ENCODE data around the gene PLCB1.

The PLCB1 gene

DNA sequence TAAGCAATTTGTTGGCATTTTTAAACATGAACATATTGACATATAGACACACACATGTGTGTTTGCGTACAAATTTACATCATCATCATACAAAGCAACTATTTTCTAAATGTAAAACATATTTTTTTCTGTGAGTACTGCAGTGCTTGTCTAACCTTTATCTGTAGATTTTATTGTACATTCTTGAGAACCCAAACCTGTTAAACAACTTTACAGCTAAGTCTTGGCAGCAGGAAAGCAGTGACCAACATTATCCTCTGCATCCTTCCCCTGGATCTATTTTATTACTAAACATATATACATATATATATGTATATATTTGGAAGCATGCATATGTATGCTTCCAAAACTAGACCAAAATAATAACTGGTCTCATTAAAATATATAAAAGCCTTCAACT, 10.4 kb upstream of the PLCB1 start:
- no peaks in the 10 kb centered on the region for H3K36me3 Mint-ChIP-seq (ENCODE audit: low read depth)
- no peaks in the 10 kb centered on the region for H3K9me3 Mint-ChIP-seq
- H3K27me3 Mint-ChIP-seq (ENCODE audit: low read depth): peaks cover 4% of the 10 kb centered on the region
- H3K4me3 Mint-ChIP-seq: no peak overlapping the region
- no peaks in the 10 kb centered on the region for H3K4me1 Mint-ChIP-seq (ENCODE audit: low read depth)
- no peak overlapping the region for H3K27ac Mint-ChIP-seq

DNA sequence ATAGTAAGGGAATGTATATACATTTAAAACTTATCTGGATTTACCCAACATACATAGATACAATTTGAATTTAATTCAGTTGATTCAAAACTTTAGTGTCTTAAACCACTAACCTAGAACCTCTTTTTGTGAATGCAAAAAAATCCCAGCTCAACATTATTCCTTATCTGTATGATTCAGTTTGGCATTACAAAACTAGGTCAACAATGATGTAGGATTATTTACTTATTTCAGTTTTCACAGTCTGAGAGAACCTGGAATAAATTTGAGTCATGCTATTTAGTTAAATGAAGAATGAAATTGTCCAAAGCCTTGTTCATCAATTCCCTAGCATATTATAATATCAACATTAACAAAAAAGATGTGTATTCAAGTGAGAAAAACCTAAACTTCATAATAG, 7.4 kb upstream of the PLCB1 start:
- Mint-ChIP-seq H3K4me3 (no peak overlapping the region), H3K4me1 (ENCODE audit: low read depth) (no peaks in the 10 kb centered on the region), H3K27me3 (ENCODE audit: low read depth) (peaks cover 10% of the 10 kb centered on the region)

DNA sequence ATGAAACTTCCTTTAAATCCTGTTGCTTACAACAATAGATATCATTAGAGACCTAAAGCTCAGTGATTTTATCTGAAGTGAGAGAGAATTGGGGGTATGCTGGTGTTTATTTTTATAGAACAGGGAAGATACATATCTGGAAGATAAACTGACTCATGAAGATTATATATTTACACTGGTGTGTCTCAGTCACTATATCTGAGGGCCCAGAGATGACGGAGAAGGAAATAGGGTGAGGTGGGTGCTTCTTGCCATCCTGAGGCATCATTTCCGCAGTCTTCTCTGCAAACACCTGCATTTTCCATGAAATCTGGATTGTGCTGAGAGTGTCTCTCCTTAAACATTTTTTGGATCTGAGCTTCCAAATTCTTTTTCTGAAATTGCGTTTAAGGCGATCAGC, 5.9 kb upstream of the PLCB1 start:
- Mint-ChIP-seq H3K27me3 (ENCODE audit: low read depth) (peaks cover 23% of the 10 kb centered on the region), H3K27ac (no peak overlapping the region), H3K4me3 (no peak overlapping the region), H3K4me1 (ENCODE audit: low read depth) (no peaks in the 10 kb centered on the region), H3K9me3 (no peaks in the 10 kb centered on the region), H3K36me3 (ENCODE audit: low read depth) (no peaks in the 10 kb centered on the region)

More for the DNA sequence above, 7.4 kb upstream of the PLCB1 start:
- Mint-ChIP-seq H3K27ac (no peak overlapping the region), H3K36me3 (ENCODE audit: low read depth) (no peaks in the 10 kb centered on the region), H3K9me3 (no peaks in the 10 kb centered on the region)

DNA sequence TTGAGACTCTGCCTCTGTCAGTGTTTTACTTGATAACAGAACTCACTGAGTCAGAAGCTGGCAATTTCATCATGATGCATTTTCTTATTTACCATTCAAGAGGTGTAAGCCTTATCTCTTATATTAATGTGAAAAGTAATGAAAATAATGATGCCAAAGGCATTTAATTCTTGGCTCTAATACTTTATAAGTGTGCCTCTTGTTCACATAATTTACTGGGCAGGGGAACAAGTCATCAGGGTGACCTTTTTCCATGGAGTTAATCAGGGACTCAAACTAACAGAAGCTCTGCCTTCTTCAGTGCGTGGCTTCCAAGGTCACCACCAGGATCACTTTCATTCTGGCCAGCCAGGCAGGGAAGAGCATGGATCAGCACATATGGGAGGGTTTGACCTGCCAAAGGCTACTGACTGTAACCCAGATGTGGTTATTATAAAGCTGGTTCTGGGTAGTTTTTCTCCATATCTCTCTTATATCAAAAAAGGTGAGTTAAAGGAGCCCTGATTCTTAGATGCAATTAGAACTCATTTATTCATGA, 5.2 kb upstream of the PLCB1 start:
- Mint-ChIP-seq H3K27ac (no peak overlapping the region), H3K9me3 (no peaks in the 10 kb centered on the region), H3K27me3 (ENCODE audit: low read depth) (peaks cover 28% of the 10 kb centered on the region), H3K4me3 (no peak overlapping the region), H3K36me3 (ENCODE audit: low read depth) (no peaks in the 10 kb centered on the region), H3K4me1 (ENCODE audit: low read depth) (peaks cover 4% of the 10 kb centered on the region)

DNA sequence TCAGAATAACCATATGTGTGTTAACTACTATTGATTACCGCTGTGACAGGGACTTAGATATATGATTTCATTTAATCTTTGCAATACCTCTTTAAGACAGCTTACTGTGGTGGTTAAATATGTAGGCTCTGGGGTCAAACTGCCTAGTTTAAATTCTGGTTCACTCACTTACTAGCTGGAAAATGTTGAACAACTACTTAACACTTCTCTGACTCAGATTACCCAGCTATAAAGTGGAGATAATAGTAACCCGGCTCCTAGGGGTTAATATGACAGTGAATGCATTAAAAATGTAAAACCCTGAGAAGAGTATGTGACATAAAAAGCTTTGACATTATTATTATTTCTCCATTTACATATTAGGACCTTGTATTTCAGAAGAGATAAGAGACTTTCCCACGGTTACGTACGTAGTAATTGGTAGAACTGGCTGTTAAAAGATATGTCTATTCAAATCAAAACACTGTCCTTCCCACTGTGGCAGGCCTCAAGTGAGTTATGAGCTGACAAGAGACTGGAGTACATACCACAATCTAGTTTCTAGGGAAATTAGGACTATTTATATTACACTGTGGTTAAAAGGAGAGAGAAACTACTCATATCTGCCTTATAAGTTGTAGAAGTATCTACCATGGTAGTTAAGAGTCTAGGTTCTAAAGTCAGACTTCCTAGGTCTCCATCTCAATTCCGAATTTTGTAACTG, 4.4 kb upstream of the PLCB1 start:
- Mint-ChIP-seq H3K9me3 (no peaks in the 10 kb centered on the region), H3K36me3 (ENCODE audit: low read depth) (no peaks in the 10 kb centered on the region), H3K4me3 (no peak overlapping the region), H3K27ac (no peak overlapping the region), H3K4me1 (ENCODE audit: low read depth) (peaks cover 5% of the 10 kb centered on the region), H3K27me3 (ENCODE audit: low read depth) (peaks cover 31% of the 10 kb centered on the region)

DNA sequence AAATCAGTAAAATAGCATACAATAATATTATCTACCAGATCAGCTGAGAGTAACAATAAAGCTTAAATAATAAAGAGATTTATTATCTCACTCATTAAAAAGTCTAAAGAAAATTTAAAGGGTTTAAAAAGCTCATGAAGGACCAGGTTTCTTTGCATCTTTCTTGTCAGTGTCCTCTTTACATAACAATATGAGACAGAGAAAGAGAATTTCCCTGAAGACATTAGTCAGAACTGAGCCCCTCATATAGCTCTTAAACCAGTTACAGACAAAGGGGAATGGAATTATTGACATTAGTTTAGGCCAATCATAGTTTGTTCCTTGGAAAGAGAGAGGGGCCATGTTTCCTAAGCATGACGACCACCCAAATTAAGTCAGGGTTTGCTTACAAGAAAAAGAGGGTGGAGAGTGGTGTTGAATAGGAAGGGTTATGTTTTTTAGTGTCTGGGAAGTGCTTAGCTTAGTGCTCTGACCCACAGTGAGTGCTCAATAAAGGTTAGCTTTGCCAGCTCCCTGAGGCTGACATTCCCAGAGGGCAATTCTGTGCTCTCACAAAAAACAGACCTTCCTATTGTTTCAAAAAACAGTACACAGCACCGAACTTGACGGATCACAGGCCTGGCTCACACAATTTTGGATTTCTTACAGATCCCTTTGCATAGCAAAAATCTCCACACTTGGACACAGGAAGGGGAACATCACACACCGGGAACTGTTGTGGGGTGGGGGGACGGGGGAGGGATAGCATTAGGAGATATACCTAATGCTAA, 3.6 kb upstream of the PLCB1 start:
- H3K27me3 Mint-ChIP-seq (ENCODE audit: low read depth): peaks cover 35% of the 10 kb centered on the region
- no peaks in the 10 kb centered on the region for H3K9me3 Mint-ChIP-seq
- no peaks in the 10 kb centered on the region for H3K36me3 Mint-ChIP-seq (ENCODE audit: low read depth)
- H3K4me3 Mint-ChIP-seq: no peak overlapping the region
- H3K4me1 Mint-ChIP-seq (ENCODE audit: low read depth): peaks cover 5% of the 10 kb centered on the region
- H3K27ac Mint-ChIP-seq: no peak overlapping the region

DNA sequence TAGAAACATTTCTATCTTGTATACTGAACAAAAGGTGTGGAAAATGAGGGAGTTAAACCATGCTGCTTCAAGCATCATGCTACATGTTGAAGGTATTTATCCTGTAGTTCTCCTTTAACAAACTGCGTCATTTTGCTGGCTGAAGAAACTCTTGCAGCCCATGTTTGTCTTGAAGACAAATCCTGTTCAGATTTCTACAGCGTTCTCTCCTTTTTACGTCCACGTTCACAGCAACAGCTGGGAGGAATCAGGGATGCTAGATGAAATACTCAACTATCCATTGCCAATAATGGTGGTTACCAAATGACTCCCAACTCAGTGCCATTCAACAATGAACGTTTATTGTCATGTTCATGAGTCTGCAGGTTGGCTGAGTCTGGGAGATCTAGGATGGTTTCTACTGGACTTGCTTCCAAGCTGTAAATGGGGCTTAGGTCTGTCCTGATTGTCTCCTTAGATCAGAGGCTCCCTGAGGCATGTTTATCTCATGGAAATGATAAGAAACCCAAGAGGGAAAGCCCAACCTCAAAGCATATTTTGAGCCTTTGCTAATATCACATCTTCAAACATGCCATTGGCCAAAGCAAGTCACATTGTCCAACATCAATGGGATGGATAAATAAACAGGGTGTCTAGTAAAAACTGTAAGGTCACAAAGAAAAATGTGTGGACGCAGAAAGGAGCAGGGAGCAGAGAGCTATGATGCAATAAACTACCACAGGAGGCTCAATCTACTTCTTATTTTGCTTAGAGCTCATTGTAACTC, 2.7 kb upstream of the PLCB1 start:
- H3K27me3 Mint-ChIP-seq (ENCODE audit: low read depth): peaks cover 44% of the 10 kb centered on the region

DNA sequence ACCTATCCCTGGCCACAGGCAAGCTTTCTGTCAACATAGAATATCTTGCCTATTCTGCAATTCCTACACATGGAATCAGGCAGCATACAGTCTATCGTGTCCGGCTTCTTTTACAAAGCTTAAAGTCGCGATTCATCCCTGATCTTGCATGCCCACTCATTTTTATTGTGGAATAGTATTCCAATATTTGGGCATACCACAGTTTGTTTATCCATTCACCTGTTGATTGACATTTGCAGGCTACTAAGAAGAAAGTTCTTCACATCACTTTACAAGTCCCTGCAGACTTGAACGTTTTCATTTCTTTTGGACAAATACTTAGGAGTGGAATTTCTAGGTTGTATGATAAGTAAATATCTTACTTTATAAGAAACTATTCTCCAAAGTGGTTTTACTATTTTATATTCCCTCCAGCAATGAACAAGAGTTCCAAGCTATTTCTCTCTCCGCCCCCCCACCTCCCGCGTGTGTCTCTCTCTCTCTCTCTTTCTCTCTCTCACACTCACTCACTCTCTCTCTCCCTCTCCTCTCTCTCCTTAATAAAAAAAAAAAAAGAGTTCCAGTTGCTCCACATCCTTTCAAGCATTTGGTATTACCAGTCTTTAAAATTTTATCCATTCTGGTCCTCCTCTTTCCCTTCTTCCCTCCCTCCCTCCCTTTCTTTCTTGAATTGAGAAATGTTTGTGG, 1.1 kb upstream of the PLCB1 start:
- no peak overlapping the region for H3K4me3 Mint-ChIP-seq
- no peak overlapping the region for H3K27ac Mint-ChIP-seq
- H3K36me3 Mint-ChIP-seq (ENCODE audit: low read depth): no peaks in the 10 kb centered on the region
- H3K9me3 Mint-ChIP-seq: no peaks in the 10 kb centered on the region
- H3K4me1 Mint-ChIP-seq (ENCODE audit: low read depth): peaks cover 5% of the 10 kb centered on the region
- peaks cover 58% of the 10 kb centered on the region for H3K27me3 Mint-ChIP-seq (ENCODE audit: low read depth)

More for the DNA sequence above, 2.7 kb upstream of the PLCB1 start:
- Mint-ChIP-seq H3K27ac (no peak overlapping the region), H3K4me1 (ENCODE audit: low read depth) (peaks cover 5% of the 10 kb centered on the region), H3K9me3 (no peaks in the 10 kb centered on the region), H3K36me3 (ENCODE audit: low read depth) (no peaks in the 10 kb centered on the region), H3K4me3 (no peak overlapping the region)

DNA sequence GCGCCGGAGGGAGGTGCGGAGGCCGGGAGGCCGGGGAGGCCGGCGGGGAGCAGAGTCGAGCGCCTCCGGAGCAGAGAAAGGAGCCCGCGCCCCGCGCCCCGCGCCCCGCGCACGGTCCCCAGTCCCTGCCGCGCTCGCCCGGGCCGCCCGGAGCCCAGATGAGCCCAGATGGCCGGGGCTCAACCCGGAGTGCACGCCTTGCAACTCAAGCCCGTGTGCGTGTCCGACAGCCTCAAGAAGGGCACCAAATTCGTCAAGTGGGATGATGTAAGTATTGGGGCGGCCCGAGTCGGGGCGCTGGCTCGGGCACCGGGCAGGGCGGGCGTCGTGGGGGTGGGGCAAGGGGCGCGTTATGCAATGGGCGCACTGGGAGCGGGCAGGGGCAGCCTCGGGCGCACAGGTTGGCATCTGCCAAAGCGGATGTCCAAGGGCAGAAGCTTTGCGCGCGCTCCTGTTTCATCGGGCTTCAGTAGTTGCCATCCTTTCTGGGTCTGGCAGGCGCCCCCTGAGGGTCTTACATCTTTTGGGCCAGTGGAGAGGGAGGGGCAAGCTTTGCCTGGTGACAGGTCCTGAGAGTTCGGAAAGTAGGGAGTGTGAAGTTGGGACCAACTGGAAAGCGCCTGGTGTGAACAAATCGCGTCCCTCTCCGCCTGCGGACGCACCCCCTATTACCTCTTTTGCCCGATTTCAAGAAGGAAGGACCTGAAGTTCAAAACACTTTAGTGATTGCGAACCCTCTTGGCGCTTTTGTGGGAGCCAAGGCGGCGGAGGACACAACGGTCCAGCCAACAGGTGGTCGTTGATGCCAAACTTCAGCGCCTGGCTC, 631 bp downstream of the PLCB1 start:
- no peak overlapping the region for H3K27ac Mint-ChIP-seq
- no peaks in the 10 kb centered on the region for H3K9me3 Mint-ChIP-seq
- H3K4me3 Mint-ChIP-seq: peak overlapping the region; percentile 58
- no peaks in the 10 kb centered on the region for H3K36me3 Mint-ChIP-seq (ENCODE audit: low read depth)
- H3K4me1 Mint-ChIP-seq (ENCODE audit: low read depth): peaks cover 5% of the 10 kb centered on the region
- peaks cover 62% of the 10 kb centered on the region for H3K27me3 Mint-ChIP-seq (ENCODE audit: low read depth)

DNA sequence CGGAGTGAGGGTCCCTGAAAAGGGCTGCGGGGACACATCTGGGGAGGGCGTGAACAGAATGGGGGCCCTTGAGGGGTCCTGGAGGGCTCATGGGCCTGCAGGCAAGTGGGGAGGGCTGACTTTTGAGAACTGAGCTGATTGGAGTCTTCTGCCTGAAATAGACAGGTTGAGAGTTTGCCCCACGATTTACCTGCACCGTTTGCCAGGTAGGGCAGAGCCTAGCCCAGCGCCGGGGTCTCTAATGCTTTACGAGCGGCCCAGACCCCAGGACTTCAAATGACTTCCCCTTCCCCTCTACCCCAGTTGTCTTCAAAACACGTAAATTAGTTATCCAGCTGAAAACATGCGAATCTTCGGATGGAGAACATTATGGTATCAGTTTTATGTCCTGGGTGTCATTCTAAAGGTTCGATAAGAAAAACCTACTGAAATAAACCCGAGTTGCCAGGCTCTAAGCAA, 1.3 kb downstream of the PLCB1 start:
- Mint-ChIP-seq H3K4me3 (peak overlapping the region; percentile 58), H3K27me3 (ENCODE audit: low read depth) (peaks cover 63% of the 10 kb centered on the region), H3K4me1 (ENCODE audit: low read depth) (peaks cover 5% of the 10 kb centered on the region), H3K9me3 (no peaks in the 10 kb centered on the region), H3K36me3 (ENCODE audit: low read depth) (no peaks in the 10 kb centered on the region), H3K27ac (no peak overlapping the region)

DNA sequence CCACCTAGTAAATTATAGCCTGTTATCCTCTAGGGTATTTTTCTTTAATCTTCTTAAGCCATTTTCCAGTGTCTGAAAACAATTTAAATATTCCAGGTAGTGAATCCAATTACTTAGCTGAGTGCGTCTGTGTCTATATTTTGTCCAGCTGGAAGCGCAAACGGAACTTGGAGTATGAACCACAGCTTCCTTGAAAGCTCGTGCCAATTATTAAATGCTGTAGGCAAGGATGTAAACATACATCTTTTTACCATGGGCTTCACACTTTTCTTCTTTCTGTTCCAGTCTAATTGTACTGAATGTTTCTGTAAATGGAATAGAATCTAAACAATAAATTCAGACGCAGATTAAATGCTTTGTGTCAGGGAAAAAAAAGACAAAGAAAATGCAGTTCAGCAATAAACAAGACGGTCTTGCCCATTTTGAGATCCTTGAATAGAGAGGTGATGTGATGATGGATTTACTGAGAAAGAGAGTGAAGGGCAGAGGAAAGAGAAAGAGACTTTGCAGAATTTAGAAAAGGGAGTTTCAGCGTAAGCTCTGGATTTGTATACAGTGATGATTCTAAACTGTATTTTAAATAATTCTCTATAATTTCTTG, 1.9 kb downstream of the PLCB1 start:
- Mint-ChIP-seq H3K27ac (no peak overlapping the region), H3K27me3 (ENCODE audit: low read depth) (peaks cover 63% of the 10 kb centered on the region), H3K36me3 (ENCODE audit: low read depth) (no peaks in the 10 kb centered on the region), H3K9me3 (no peaks in the 10 kb centered on the region), H3K4me1 (ENCODE audit: low read depth) (peaks cover 5% of the 10 kb centered on the region), H3K4me3 (no peak overlapping the region)

DNA sequence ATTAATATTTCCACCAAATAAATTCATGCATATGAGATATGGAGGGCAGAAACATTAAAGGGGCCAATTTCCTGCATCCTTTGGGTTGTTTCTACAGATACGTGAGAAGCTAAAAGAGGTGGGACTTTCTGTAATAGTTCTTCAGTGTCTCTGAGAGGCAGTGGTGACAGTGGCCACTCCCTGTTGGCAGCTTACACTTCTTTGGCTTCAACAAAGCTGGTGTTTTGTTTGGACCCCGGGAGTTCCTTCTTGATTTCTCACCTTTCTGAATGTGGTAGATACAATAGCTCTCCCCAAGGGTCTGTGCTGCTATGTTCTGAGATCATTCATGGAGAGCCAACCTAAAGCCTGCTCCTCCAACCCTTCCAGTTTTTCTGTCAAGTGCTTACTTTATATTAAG, 7.8 kb downstream of the PLCB1 start:
- Mint-ChIP-seq H3K4me3 (no peak overlapping the region), H3K4me1 (ENCODE audit: low read depth) (peaks cover 6% of the 10 kb centered on the region), H3K27me3 (ENCODE audit: low read depth) (peaks cover 19% of the 10 kb centered on the region), H3K27ac (no peak overlapping the region), H3K36me3 (ENCODE audit: low read depth) (no peaks in the 10 kb centered on the region), H3K9me3 (no peaks in the 10 kb centered on the region)

DNA sequence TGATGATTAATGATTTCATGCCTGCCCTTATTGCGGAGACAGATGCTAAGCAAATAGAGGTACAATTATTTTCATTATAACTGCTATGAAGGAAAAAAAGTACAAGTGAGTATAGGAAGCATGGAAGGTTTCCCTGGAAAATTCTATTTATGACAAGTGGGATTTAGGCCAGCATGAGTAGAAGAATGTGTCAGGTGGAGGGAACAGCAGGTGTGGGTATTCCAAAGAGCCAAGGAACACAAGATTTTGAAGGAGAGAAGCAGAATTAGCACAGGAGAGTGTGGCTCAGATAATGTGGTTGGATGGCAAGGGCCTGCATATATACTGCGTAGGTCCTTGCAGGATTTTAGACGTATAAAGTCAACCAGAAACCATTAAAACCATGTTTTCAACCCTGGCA, 11.4 kb downstream of the PLCB1 start:
- H3K4me1 Mint-ChIP-seq (ENCODE audit: low read depth): peaks cover 8% of the 10 kb centered on the region
- H3K27me3 Mint-ChIP-seq (ENCODE audit: low read depth): peaks cover 4% of the 10 kb centered on the region
- no peak overlapping the region for H3K4me3 Mint-ChIP-seq
- H3K27ac Mint-ChIP-seq: no peak overlapping the region
- H3K36me3 Mint-ChIP-seq (ENCODE audit: low read depth): no peaks in the 10 kb centered on the region
- no peaks in the 10 kb centered on the region for H3K9me3 Mint-ChIP-seq
